Measurements from ENCODE around the gene SNORC. TPM values are rescaled to one million over a fixed set of nuclear protein-coding genes. Genes with fewer than 3 reads are reported as not detected.

The SNORC gene
- total and polyA plus RNA-seq, 2 donors (not counting 1 experiment from before 2014, with no cell fraction given): 0.91 to 0.94 TPM

DNA sequence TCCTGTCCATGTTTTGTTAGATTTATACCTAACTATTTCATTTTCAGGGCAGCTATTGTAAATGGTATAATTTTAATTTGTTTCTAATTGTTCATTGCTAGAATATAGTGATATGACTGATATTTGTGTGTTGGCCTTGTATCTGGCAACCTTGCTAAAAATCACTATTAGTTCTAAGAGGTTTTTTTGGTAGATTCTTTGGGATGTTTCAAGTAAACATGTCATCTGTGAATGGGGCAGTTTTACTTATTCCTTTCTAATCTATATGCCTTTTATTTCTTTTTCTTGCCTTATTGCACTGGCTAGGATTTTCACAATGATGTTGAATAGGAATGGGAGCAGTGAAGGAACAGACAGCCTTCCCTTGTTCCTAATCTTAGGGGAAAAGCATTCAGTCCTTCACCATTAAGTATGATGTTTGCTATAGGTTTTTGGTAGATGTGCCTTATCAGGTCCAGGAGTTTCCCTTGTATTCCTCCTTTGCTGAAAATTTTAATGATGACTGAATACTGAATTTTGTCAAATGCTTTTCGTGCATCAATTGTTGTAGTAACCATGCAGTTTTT is 41.7 kb downstream of the SNORC start:
- H2AFZ ChIP-seq (ENCODE audit: insufficient read depth, low read depth, low read length, poor library complexity, severe bottlenecking): no peak overlapping the region
- no peaks in the 10 kb centered on the region for H3K79me2 ChIP-seq (ENCODE audit: control insufficient read depth, insufficient read depth, low read length)
- Mint-ChIP-seq H3K27ac (no peak overlapping the region), H3K27me3 (peaks cover 47% of the 10 kb centered on the region), H3K4me1 (no peaks in the 10 kb centered on the region), H3K4me3 (no peak overlapping the region), H3K9me3 (ENCODE audit: insufficient read depth) (peaks cover 10% of the 10 kb centered on the region)
- H3K36me3 ChIP-seq (replicated peaks in 1 of 2; ENCODE audit: control extremely low read depth in 1 of 2, control insufficient read depth in 1 of 2, extremely low read depth in 1 of 2, insufficient read depth in 2 of 2, low read length in 1 of 2): no peaks in the 10 kb centered on the region
- H3K27me3 ChIP-seq (replicated peaks in 1 of 4; ENCODE audit: control extremely low read depth in 1 of 4, control insufficient read depth in 3 of 4, insufficient read depth in 4 of 4, low read length in 3 of 4): peaks cover 0 to 10% (median 1%) of the 10 kb centered on the region in 4 experiments
- no peak overlapping the region for H3K9ac ChIP-seq (ENCODE audit: low read length)
- peaks cover 5 to 9% (median 5%) of the 10 kb centered on the region in 3 donors for H3K9me3 ChIP-seq (ENCODE audit: control extremely low read depth in 1 of 3, control insufficient read depth in 2 of 3, insufficient read depth in 1 of 3, low read length in 2 of 3)
- no peaks in the 10 kb centered on the region for H3K4me1 ChIP-seq (ENCODE audit: control insufficient read depth in 2 of 2, insufficient read depth in 2 of 2, low read length in 2 of 2)
- CTCF ChIA-PET: no interaction called here
- intact Hi-C loops (cut with micrococcal nuclease): no loop called here
- no peak for DNase-seq
- H3K27ac ChIP-seq (ENCODE audit: low read length in 2 of 2): no peak overlapping the region
- no peak overlapping the region for H3K4me2 ChIP-seq (replicated peaks; ENCODE audit: low read depth, low read length, poor library complexity, severe bottlenecking)
- no peak for ATAC-seq (ENCODE audit: low read depth)
- H4K20me1 ChIP-seq (ENCODE audit: control insufficient read depth, insufficient read depth, low read length, poor library complexity, severe bottlenecking): no peaks in the 10 kb centered on the region
- H3K4me3 ChIP-seq (ENCODE audit: control extremely low read depth in 1 of 5, extremely low read depth in 1 of 5, insufficient read depth in 1 of 5, low read depth in 2 of 5, low read length in 4 of 5): no peak overlapping the region
- POLR2A ChIA-PET: no interaction called here
- no CpG with 5 or more reads among the region's 1 CpG for WGBS (ENCODE audit: insufficient coverage)
- TF ChIP-seq CTCF (IDR thresholded peaks at IDR 0.05) (no peak), EZH2 (IDR thresholded peaks at IDR 0.05; ENCODE audit: borderline replicate concordance, insufficient read depth, low read depth, low read length, poor library complexity, severe bottlenecking) (no peak)

- Histone ChIP-seq H3K4me2 (replicated peaks; ENCODE audit: low read depth, low read length, poor library complexity, severe bottlenecking) (no peak overlapping the region), H3K27me3 (replicated peaks in 1 of 4; ENCODE audit: control extremely low read depth in 1 of 4, control insufficient read depth in 3 of 4, insufficient read depth in 4 of 4, low read length in 3 of 4) (peaks cover 0 to 10% (median 1%) of the 10 kb centered on the region in 4 experiments), H3K27ac (ENCODE audit: low read length in 2 of 2) (no peak overlapping the region), H3K9ac (ENCODE audit: low read length) (no peak overlapping the region), H4K20me1 (ENCODE audit: control insufficient read depth, insufficient read depth, low read length, poor library complexity, severe bottlenecking) (no peaks in the 10 kb centered on the region), H3K9me3 (ENCODE audit: control extremely low read depth in 1 of 3, control insufficient read depth in 2 of 3, insufficient read depth in 1 of 3, low read length in 2 of 3) (peaks cover 5 to 9% (median 5%) of the 10 kb centered on the region in 3 donors), H3K79me2 (ENCODE audit: control insufficient read depth, insufficient read depth, low read length) (no peaks in the 10 kb centered on the region), H3K36me3 (replicated peaks in 1 of 2; ENCODE audit: control extremely low read depth in 1 of 2, control insufficient read depth in 1 of 2, extremely low read depth in 1 of 2, insufficient read depth in 2 of 2, low read length in 1 of 2) (no peaks in the 10 kb centered on the region), H3K4me1 (ENCODE audit: control insufficient read depth in 2 of 2, insufficient read depth in 2 of 2, low read length in 2 of 2) (no peaks in the 10 kb centered on the region), H3K4me3 (ENCODE audit: control extremely low read depth in 1 of 5, extremely low read depth in 1 of 5, insufficient read depth in 1 of 5, low read depth in 2 of 5, low read length in 4 of 5) (no peak overlapping the region), H2AFZ (ENCODE audit: insufficient read depth, low read depth, low read length, poor library complexity, severe bottlenecking) (no peak overlapping the region)
- no peak overlapping the region for H3K4me3 Mint-ChIP-seq
- peaks cover 56% of the 10 kb centered on the region for H3K27me3 Mint-ChIP-seq
- no peaks in the 10 kb centered on the region for H3K4me1 Mint-ChIP-seq
- ATAC-seq (ENCODE audit: low read depth) (no peak), DNase-seq (no peak)
- ChIA-PET POLR2A (no interaction called here), CTCF (no interaction called here)
- no CpG with 5 or more reads among the region's 2 CpGs for WGBS (ENCODE audit: insufficient coverage)
- TF ChIP-seq EZH2 (IDR thresholded peaks at IDR 0.05; ENCODE audit: borderline replicate concordance, insufficient read depth, low read depth, low read length, poor library complexity, severe bottlenecking) (no peak), CTCF (IDR thresholded peaks at IDR 0.05) (no peak)
- no peak overlapping the region for H3K27ac Mint-ChIP-seq
- H3K9me3 Mint-ChIP-seq (ENCODE audit: insufficient read depth): peaks cover 10% of the 10 kb centered on the region
- intact Hi-C loops (cut with micrococcal nuclease): no loop called here
These were observed 43.8 kb downstream of the SNORC start for GRCh38 chr2:232913903-232914302.
